ENCODE results near the gene CSMD2. TPM values are rescaled to one million over a fixed set of nuclear protein-coding genes. Genes with fewer than 3 reads are reported as not detected.

Gene CSMD2
- total and polyA plus RNA-seq, 2 donors (not counting 1 experiment from before 2014, with no cell fraction given), result 2.2 to 7.6 TPM

GRCh38 chr1:33634143-33634542 is 530.9 kb downstream of the CSMD2 start:
- DNase-seq (ENCODE audit: low read depth in 2 of 2), result no peak
- Histone ChIP-seq H3K4me1 (ENCODE audit: control insufficient read depth, extremely low read depth, insufficient read depth, low read length) (no peaks in the 10 kb centered on the region), H3K36me3 (ENCODE audit: control insufficient read depth, insufficient read depth, low read length) (no peaks in the 10 kb centered on the region), H3K4me3 (replicated peaks in 1 of 4; ENCODE audit: control extremely low read depth in 1 of 4, insufficient read depth in 1 of 4, low read depth in 3 of 4, low read length in 4 of 4) (no peak overlapping the region), H2AFZ (ENCODE audit: low read length) (no peak overlapping the region), H3K79me2 (ENCODE audit: control insufficient read depth, insufficient read depth, low read length) (no peaks in the 10 kb centered on the region), H4K20me1 (ENCODE audit: control insufficient read depth, extremely low read depth, insufficient read depth, low read length) (no peaks in the 10 kb centered on the region), H3K9ac (ENCODE audit: insufficient read depth, low read length) (no peak overlapping the region), H3K4me2 (ENCODE audit: extremely low read depth, insufficient read depth, low read length) (no peak overlapping the region), H3K27ac (ENCODE audit: insufficient read depth, low read length) (no peak overlapping the region), H3K27me3 (ENCODE audit: control insufficient read depth, insufficient read depth, low read length) (no peaks in the 10 kb centered on the region), H3K9me3 (ENCODE audit: control insufficient read depth, insufficient read depth, low read depth, low read length) (no peaks in the 10 kb centered on the region)
- TF ChIP-seq CTCF (conservative IDR thresholded peaks at IDR 0.05 in 1 of 2, IDR thresholded peaks at IDR 0.05 in 1 of 2; ENCODE audit: low read depth in 1 of 2, low read length in 2 of 2) (no peak), EZH2 (IDR thresholded peaks at IDR 0.05; ENCODE audit: low read length, missing control alignments) (no peak)

- H3K4me3 ChIP-seq (replicated peaks in 1 of 4; ENCODE audit: control extremely low read depth in 1 of 4, insufficient read depth in 1 of 4, low read depth in 3 of 4, low read length in 4 of 4), result no peak overlapping the region
- peak; percentile 73 to 78 for DNase-seq (ENCODE audit: low read depth in 2 of 2)
- H3K4me1 ChIP-seq (ENCODE audit: control insufficient read depth, extremely low read depth, insufficient read depth, low read length), result no peaks in the 10 kb centered on the region
- H3K9me3 ChIP-seq (ENCODE audit: control insufficient read depth, insufficient read depth, low read depth, low read length), result no peaks in the 10 kb centered on the region
- H3K27me3 ChIP-seq (ENCODE audit: control insufficient read depth, insufficient read depth, low read length), result no peaks in the 10 kb centered on the region
- TF ChIP-seq CTCF (conservative IDR thresholded peaks at IDR 0.05 in 1 of 2, IDR thresholded peaks at IDR 0.05 in 1 of 2; ENCODE audit: low read depth in 1 of 2, low read length in 2 of 2), result peak; percentile 99 to 100
- no peak for TF ChIP-seq EZH2 (IDR thresholded peaks at IDR 0.05; ENCODE audit: low read length, missing control alignments)
- no peaks in the 10 kb centered on the region for H4K20me1 ChIP-seq (ENCODE audit: control insufficient read depth, extremely low read depth, insufficient read depth, low read length)
- H3K9ac ChIP-seq (ENCODE audit: insufficient read depth, low read length), result no peak overlapping the region
- H2AFZ ChIP-seq (ENCODE audit: low read length), result no peak overlapping the region
- no peaks in the 10 kb centered on the region for H3K36me3 ChIP-seq (ENCODE audit: control insufficient read depth, insufficient read depth, low read length)
- no peaks in the 10 kb centered on the region for H3K79me2 ChIP-seq (ENCODE audit: control insufficient read depth, insufficient read depth, low read length)
- H3K4me2 ChIP-seq (ENCODE audit: extremely low read depth, insufficient read depth, low read length), result peak overlapping the region; percentile 29
- H3K27ac ChIP-seq (ENCODE audit: insufficient read depth, low read length), result no peak overlapping the region
Observed at GRCh38 chr1:33633019-33633801, 531.8 kb downstream of the CSMD2 start.

- Histone ChIP-seq H3K79me2 (ENCODE audit: control insufficient read depth, insufficient read depth, low read length) (no peaks in the 10 kb centered on the region), H3K36me3 (ENCODE audit: control insufficient read depth, insufficient read depth, low read length) (no peaks in the 10 kb centered on the region), H3K4me2 (ENCODE audit: extremely low read depth, insufficient read depth, low read length) (no peak overlapping the region), H4K20me1 (ENCODE audit: control insufficient read depth, extremely low read depth, insufficient read depth, low read length) (no peaks in the 10 kb centered on the region), H2AFZ (ENCODE audit: low read length) (no peak overlapping the region), H3K4me1 (ENCODE audit: control insufficient read depth, extremely low read depth, insufficient read depth, low read length) (no peaks in the 10 kb centered on the region), H3K9me3 (ENCODE audit: control insufficient read depth, insufficient read depth, low read depth, low read length) (no peaks in the 10 kb centered on the region), H3K4me3 (replicated peaks in 1 of 4; ENCODE audit: control extremely low read depth in 1 of 4, insufficient read depth in 1 of 4, low read depth in 3 of 4, low read length in 4 of 4) (no peak overlapping the region), H3K27ac (ENCODE audit: insufficient read depth, low read length) (no peak overlapping the region), H3K27me3 (ENCODE audit: control insufficient read depth, insufficient read depth, low read length) (no peaks in the 10 kb centered on the region), H3K9ac (ENCODE audit: insufficient read depth, low read length) (no peak overlapping the region)
- DNase-seq (ENCODE audit: low read depth in 2 of 2), result no peak
- no peak for TF ChIP-seq CTCF (conservative IDR thresholded peaks at IDR 0.05 in 1 of 2, IDR thresholded peaks at IDR 0.05 in 1 of 2; ENCODE audit: low read depth in 1 of 2, low read length in 2 of 2)
- TF ChIP-seq EZH2 (IDR thresholded peaks at IDR 0.05; ENCODE audit: low read length, missing control alignments), result no peak
Observed at GRCh38 chr1:33630686-33631085, 534.3 kb downstream of the CSMD2 start.
